Measurements from ENCODE around the gene RMND5B. TPM values are rescaled to one million over a fixed set of nuclear protein-coding genes. Genes with fewer than 3 reads are reported as not detected.

RMND5B gene
- total and polyA plus RNA-seq, 2 of the 13 experiments (the other 11 are each of a cell fraction or from before 2014, with no cell fraction given): 18.6 to 20.4 TPM

DNA sequence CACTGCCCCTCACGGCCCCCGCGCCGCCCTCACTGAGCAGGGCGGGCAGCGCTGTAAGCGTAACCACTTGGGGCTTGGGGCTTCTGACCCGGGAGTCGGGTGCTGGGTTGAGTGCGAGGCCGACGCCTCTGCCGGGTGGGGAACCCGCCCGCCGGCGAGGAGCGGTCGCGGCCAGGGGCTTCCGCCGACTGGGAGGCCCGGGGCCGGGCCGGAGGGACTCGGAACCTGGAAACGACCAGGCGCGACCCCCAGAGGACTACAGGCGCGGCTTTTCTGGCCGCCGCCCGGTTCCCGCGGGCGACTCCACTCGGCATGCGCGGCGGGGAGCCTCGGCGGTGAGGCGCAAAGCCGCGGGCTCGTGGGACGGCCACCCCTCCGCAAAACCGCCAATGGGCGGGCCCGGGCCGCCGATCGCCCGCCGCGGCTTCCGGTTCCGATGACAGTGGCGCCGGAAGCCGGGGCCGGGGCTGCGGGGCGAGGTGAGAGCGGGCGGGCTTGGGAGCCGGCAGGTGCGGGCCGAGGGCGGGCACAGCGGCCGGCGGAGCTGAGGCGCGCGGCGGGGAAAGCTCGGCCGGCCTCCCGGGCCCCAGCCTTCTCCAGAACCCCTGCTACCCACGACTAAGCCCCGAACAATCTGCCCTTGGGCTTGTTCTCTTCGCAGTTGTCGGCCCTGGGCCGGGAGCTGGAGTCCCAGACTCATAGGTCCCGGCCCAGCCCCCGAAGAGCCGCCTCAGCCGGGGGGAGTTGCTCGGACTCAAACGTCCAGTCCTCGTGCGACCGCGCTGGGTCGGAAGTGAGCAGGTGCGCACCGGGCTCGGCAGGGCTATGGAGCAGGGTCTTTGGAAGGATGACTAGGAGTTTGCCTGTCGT lies at the start of gene RMND5B (continued):
- TF ChIP-seq SRY (CRISPR knock-in tag; IDR thresholded peaks at IDR 0.05) (no peak; the same call in 1 of the 2 replicates), ATRX (CRISPR knock-in tag; IDR thresholded peaks at IDR 0.05; ENCODE audit: borderline replicate concordance) (no peak), TBX2 (CRISPR knock-in tag; IDR thresholded peaks at IDR 0.05; ENCODE audit: borderline replicate concordance) (peak; percentile 68; the same call in 1 of the 2 replicates), ZNF282 (IDR thresholded peaks at IDR 0.05; ENCODE audit: partially characterized antibody) (no peak), ZNF772 (CRISPR knock-in tag; IDR thresholded peaks at IDR 0.05) (peak; percentile 50; the same call in 1 of the 2 replicates), ZNF770 (CRISPR knock-in tag; IDR thresholded peaks at IDR 0.05) (peak; percentile 65; the same call in 1 of the 2 replicates), ZNF101 (CRISPR knock-in tag; IDR thresholded peaks at IDR 0.05; ENCODE audit: borderline replicate concordance, low read depth) (no peak), ZNF572 (CRISPR knock-in tag; IDR thresholded peaks at IDR 0.05) (0 out of 2 replicates have a peak, but pooled peaks have one; percentile 35), ZHX2 (IDR thresholded peaks at IDR 0.05; ENCODE audit: low read depth) (no peak), ZHX2 (CRISPR knock-in tag; IDR thresholded peaks at IDR 0.05; ENCODE audit: borderline replicate concordance) (no peak), ZNF614 (CRISPR knock-in tag; IDR thresholded peaks at IDR 0.05; ENCODE audit: borderline replicate concordance) (no peak), TFDP1 (CRISPR knock-in tag; IDR thresholded peaks at IDR 0.05; ENCODE audit: borderline replicate concordance) (peak; percentile 88), ZNF138 (CRISPR knock-in tag; IDR thresholded peaks at IDR 0.05; ENCODE audit: low read depth) (no peak; the same call in 1 of the 2 replicates), RARG (CRISPR knock-in tag; IDR thresholded peaks at IDR 0.05; ENCODE audit: low read depth) (no peak)
- TF ChIP-seq, protein P1, sequence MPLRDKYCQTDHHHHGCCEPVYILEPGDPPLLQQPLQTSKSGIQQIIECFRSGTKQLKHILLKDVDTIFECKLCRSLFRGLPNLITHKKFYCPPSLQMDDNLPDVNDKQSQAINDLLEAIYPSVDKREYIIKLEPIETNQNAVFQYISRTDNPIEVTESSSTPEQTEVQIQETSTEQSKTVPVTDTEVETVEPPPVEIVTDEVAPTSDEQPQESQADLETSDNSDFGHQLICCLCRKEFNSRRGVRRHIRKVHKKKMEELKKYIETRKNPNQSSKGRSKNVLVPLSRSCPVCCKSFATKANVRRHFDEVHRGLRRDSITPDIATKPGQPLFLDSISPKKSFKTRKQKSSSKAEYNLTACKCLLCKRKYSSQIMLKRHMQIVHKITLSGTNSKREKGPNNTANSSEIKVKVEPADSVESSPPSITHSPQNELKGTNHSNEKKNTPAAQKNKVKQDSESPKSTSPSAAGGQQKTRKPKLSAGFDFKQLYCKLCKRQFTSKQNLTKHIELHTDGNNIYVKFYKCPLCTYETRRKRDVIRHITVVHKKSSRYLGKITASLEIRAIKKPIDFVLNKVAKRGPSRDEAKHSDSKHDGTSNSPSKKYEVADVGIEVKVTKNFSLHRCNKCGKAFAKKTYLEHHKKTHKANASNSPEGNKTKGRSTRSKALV (CRISPR knock-in tag; IDR thresholded peaks at IDR 0.05): no peak

Data from HepG2 (cell line).